ENCODE results near the gene EDC4. TPM values are rescaled to one million over a fixed set of nuclear protein-coding genes. Genes with fewer than 3 reads are reported as not detected.

EDC4 gene
- total RNA-seq, 1 experiment from 2014 or later, result 85.3 TPM

GRCh38 chr16:67843343-67843765 is 29.5 kb upstream of the EDC4 start:
- Histone ChIP-seq H3K27me3 (ENCODE audit: control insufficient read depth, insufficient read depth, low read length) (no peaks in the 10 kb centered on the region), H3K4me3 (ENCODE audit: low read depth in 2 of 2, low read length in 2 of 2) (peak overlapping the region; percentile 69), H3K27ac (ENCODE audit: low read length) (peak overlapping the region; percentile 54), H3K36me3 (ENCODE audit: control insufficient read depth, insufficient read depth, low read length) (no peaks in the 10 kb centered on the region; the same call in none of the 2 replicates), H3K4me1 (ENCODE audit: control insufficient read depth, insufficient read depth, low read length) (peaks cover 26% of the 10 kb centered on the region), H3K9me3 (ENCODE audit: control insufficient read depth, insufficient read depth, low read depth, low read length) (no peaks in the 10 kb centered on the region)
- ChIA-PET POLR2A (no interaction called here), CTCF (interaction anchor here (0.5 to 1.3 kb wide), 3 partner anchors 27 to 264 kb away, joined by 3 to 5 read pairs (median 3); no protein-coding TSS in a partner anchor)
- no peak for TF ChIP-seq SIN3A (IDR thresholded peaks at IDR 0.05; ENCODE audit: borderline replicate concordance, insufficient read depth, low read depth, low read length)
- TF ChIP-seq, protein P1, sequence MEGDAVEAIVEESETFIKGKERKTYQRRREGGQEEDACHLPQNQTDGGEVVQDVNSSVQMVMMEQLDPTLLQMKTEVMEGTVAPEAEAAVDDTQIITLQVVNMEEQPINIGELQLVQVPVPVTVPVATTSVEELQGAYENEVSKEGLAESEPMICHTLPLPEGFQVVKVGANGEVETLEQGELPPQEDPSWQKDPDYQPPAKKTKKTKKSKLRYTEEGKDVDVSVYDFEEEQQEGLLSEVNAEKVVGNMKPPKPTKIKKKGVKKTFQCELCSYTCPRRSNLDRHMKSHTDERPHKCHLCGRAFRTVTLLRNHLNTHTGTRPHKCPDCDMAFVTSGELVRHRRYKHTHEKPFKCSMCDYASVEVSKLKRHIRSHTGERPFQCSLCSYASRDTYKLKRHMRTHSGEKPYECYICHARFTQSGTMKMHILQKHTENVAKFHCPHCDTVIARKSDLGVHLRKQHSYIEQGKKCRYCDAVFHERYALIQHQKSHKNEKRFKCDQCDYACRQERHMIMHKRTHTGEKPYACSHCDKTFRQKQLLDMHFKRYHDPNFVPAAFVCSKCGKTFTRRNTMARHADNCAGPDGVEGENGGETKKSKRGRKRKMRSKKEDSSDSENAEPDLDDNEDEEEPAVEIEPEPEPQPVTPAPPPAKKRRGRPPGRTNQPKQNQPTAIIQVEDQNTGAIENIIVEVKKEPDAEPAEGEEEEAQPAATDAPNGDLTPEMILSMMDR (IDR thresholded peaks at IDR 0.05), result no peak
- TF ChIP-seq POLR2AphosphoS5 (IDR thresholded peaks at IDR 0.05; ENCODE audit: low read depth, low read length), result no peak
- TF ChIP-seq, protein P2, sequence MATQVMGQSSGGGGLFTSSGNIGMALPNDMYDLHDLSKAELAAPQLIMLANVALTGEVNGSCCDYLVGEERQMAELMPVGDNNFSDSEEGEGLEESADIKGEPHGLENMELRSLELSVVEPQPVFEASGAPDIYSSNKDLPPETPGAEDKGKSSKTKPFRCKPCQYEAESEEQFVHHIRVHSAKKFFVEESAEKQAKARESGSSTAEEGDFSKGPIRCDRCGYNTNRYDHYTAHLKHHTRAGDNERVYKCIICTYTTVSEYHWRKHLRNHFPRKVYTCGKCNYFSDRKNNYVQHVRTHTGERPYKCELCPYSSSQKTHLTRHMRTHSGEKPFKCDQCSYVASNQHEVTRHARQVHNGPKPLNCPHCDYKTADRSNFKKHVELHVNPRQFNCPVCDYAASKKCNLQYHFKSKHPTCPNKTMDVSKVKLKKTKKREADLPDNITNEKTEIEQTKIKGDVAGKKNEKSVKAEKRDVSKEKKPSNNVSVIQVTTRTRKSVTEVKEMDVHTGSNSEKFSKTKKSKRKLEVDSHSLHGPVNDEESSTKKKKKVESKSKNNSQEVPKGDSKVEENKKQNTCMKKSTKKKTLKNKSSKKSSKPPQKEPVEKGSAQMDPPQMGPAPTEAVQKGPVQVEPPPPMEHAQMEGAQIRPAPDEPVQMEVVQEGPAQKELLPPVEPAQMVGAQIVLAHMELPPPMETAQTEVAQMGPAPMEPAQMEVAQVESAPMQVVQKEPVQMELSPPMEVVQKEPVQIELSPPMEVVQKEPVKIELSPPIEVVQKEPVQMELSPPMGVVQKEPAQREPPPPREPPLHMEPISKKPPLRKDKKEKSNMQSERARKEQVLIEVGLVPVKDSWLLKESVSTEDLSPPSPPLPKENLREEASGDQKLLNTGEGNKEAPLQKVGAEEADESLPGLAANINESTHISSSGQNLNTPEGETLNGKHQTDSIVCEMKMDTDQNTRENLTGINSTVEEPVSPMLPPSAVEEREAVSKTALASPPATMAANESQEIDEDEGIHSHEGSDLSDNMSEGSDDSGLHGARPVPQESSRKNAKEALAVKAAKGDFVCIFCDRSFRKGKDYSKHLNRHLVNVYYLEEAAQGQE (IDR thresholded peaks at IDR 0.05; ENCODE audit: insufficient read depth in 1 of 2, low read depth in 2 of 2, low read length in 1 of 2), result no peak
- TF ChIP-seq TCF7L2 (IDR thresholded peaks at IDR 0.05; ENCODE audit: low read depth, low read length), result 0 out of 2 replicates have a peak, but pooled peaks have one; percentile 55
- BruUV-seq (replicated peaks), result no TSS peak
- intact Hi-C loops (cut with micrococcal nuclease; ENCODE audit: unreplicated experiment), result no loop called here
- no peak for ATAC-seq
- in situ Hi-C loops (cut with HindIII; ENCODE audit: low pct_unique_long_range_greater_than_20kb, low sequenced_read_pairs), result no loop called here
- DNase-seq (ENCODE audit: low read depth, low spot score), result no peak

GRCh38 chr16:67844497-67844896 is 28.4 kb upstream of the EDC4 start:
- intact Hi-C loops (cut with micrococcal nuclease; ENCODE audit: unreplicated experiment), result no loop called here
- peak overlapping the region; percentile 69 for H3K4me3 ChIP-seq (ENCODE audit: low read depth in 2 of 2, low read length in 2 of 2)

More at GRCh38 chr16:67844497-67844896, 28.4 kb upstream of the EDC4 start:
- Histone ChIP-seq H3K9me3 (ENCODE audit: control insufficient read depth, insufficient read depth, low read depth, low read length) (no peaks in the 10 kb centered on the region), H3K27me3 (ENCODE audit: control insufficient read depth, insufficient read depth, low read length) (no peaks in the 10 kb centered on the region), H3K4me1 (ENCODE audit: control insufficient read depth, insufficient read depth, low read length) (peaks cover 26% of the 10 kb centered on the region), H3K27ac (ENCODE audit: low read length) (peak overlapping the region; percentile 54; the same call in 1 of the 2 replicates), H3K36me3 (ENCODE audit: control insufficient read depth, insufficient read depth, low read length) (no peaks in the 10 kb centered on the region; the same call in none of the 2 replicates)
- CTCF ChIA-PET, result interaction anchor here (0.6 to 0.9 kb wide), 2 partner anchors 94 to 323 kb away, joined by 4 to 5 read pairs; no protein-coding TSS in a partner anchor
- no TSS peak for BruUV-seq (replicated peaks)
- no peak for TF ChIP-seq POLR2AphosphoS5 (IDR thresholded peaks at IDR 0.05; ENCODE audit: low read depth, low read length)
- TF ChIP-seq, protein P1 (IDR thresholded peaks at IDR 0.05), result no peak
- TF ChIP-seq, protein P2 (IDR thresholded peaks at IDR 0.05; ENCODE audit: insufficient read depth in 1 of 2, low read depth in 2 of 2, low read length in 1 of 2), result no peak
- TF ChIP-seq SIN3A (IDR thresholded peaks at IDR 0.05; ENCODE audit: borderline replicate concordance, insufficient read depth, low read depth, low read length), result no peak
- no peak for TF ChIP-seq TCF7L2 (IDR thresholded peaks at IDR 0.05; ENCODE audit: low read depth, low read length)
- DNase-seq (ENCODE audit: low read depth, low spot score), result no peak
- POLR2A ChIA-PET, result interaction anchor here (0.5 to 1.0 kb wide), 2 partner anchors 38 to 40 kb away, joined by 3 read pairs; partner anchors contain the start of gene RANBP10
- in situ Hi-C loops (cut with HindIII; ENCODE audit: low pct_unique_long_range_greater_than_20kb, low sequenced_read_pairs), result no loop called here
- ATAC-seq, result no peak

Measured in Panc1 (cell line).